CD14-positive monocyte (primary cell): ENCODE data around the gene ANO7. TPM values are rescaled to one million over a fixed set of nuclear protein-coding genes. Genes with fewer than 3 reads are reported as not detected.

ENCODE experiments used
- DNase-seq, 3 donors: peaks; one replicate each; pipeline ENCODE4 v3.0.0-alpha.2; 2011 to 2022
- H2AFZ ChIP-seq: 2 replicates; pipeline ENCODE4 v1.6.0; 2012; ENCODE audit warnings: mild to moderate bottlenecking, low read depth, low read length, inconsistent platforms; ENCODE audit not compliant: insufficient read depth, poor library complexity, severe bottlenecking
- H3K27ac ChIP-seq, 2 donors: 1 replicate in 1 of 2; 2 replicates in 1 of 2; pipeline ENCODE4 v1.5.1; 2012 to 2013; ENCODE audit warnings: low read length in 2 of 2, control low read depth in 1 of 2, inconsistent platforms in 1 of 2, low read depth in 1 of 2, mild to moderate bottlenecking in 1 of 2
- H3K27me3 ChIP-seq, 2 donors: one replicate each; pipeline versions ENCODE4 v1.6.0 to v1.6.1; 2011 to 2013; ENCODE audit warnings: low read length in 2 of 2; ENCODE audit not compliant: control insufficient read depth in 2 of 2, insufficient read depth in 2 of 2
- H3K36me3 ChIP-seq, 2 donors: replicated peaks in 1 of 2; 1 replicate in 1 of 2; 2 replicates in 1 of 2; pipeline versions ENCODE4 v1.5.1 to v1.6.1; 2012 to 2013; ENCODE audit warnings: low read length in 2 of 2, control low read depth in 1 of 2, inconsistent platforms in 1 of 2, mild to moderate bottlenecking in 1 of 2; ENCODE audit not compliant: insufficient read depth in 2 of 2, control insufficient read depth in 1 of 2
- H3K4me1 ChIP-seq, 2 donors: 1 replicate in 1 of 2; 2 replicates in 1 of 2; pipeline versions ENCODE4 v1.5.1 to v1.6.1; 2012 to 2013; ENCODE audit warnings: low read length in 2 of 2, control low read depth in 1 of 2, inconsistent platforms in 1 of 2, mild to moderate bottlenecking in 1 of 2, moderate library complexity in 1 of 2; ENCODE audit not compliant: insufficient read depth in 2 of 2, control insufficient read depth in 1 of 2
- H3K4me2 ChIP-seq: replicated peaks from 2 replicates; pipeline ENCODE3; 2012; ENCODE audit warnings: low read length, moderate library complexity, mild to moderate bottlenecking; ENCODE audit not compliant: poor library complexity, severe bottlenecking; ENCODE audit errors: extremely low read depth
- H3K4me3 ChIP-seq, 3 experiments: fragments of 200-600 bp in 1 of 3; sonication (generic) in 1 of 3; replicated peaks in 1 of 3; 1 replicate in 2 of 3; 2 replicates in 1 of 3; pipeline ENCODE4 v1.5.1; 2011 to 2013; ENCODE audit warnings: low read length in 3 of 3, mild to moderate bottlenecking in 3 of 3, control low read depth in 2 of 3, low read depth in 2 of 3, inconsistent platforms in 1 of 3, moderate library complexity in 1 of 3
- H3K79me2 ChIP-seq: 2 replicates; pipeline ENCODE4 v1.6.0; 2012; ENCODE audit warnings: mild to moderate bottlenecking, control low read depth, inconsistent platforms, low read length, moderate library complexity; ENCODE audit not compliant: insufficient read depth
- H3K9ac ChIP-seq: 2 replicates; pipeline ENCODE4 v1.6.0; 2017; ENCODE audit warnings: low read length, mild to moderate bottlenecking; ENCODE audit not compliant: insufficient read depth, poor library complexity, severe bottlenecking
- H3K9me3 ChIP-seq, 2 donors: replicated peaks in 1 of 2; 1 replicate in 1 of 2; 2 replicates in 1 of 2; pipeline versions ENCODE4 v1.5.1 to v1.6.1; 2012 to 2013; ENCODE audit warnings: low read length in 2 of 2, control low read depth in 1 of 2; ENCODE audit not compliant: control insufficient read depth in 1 of 2, insufficient read depth in 1 of 2
- H4K20me1 ChIP-seq: 2 replicates; pipeline ENCODE4 v1.6.0; 2012; ENCODE audit warnings: mild to moderate bottlenecking, low read length, control low read depth, moderate library complexity; ENCODE audit not compliant: insufficient read depth
- H3K27ac Mint-ChIP-seq, 7 donors: one replicate each; pipeline ENCODE4 v1.8.0; 2020; ENCODE audit warnings: mild to moderate bottlenecking in 7 of 7, mixed read lengths in 7 of 7, moderate library complexity in 6 of 7, inconsistent platforms in 2 of 7
- H3K27me3 Mint-ChIP-seq, 3 donors: one replicate each; pipeline ENCODE4 v1.8.0; 2021 to 2022; ENCODE audit warnings: low read depth in 3 of 3, mild to moderate bottlenecking in 3 of 3, mixed read lengths in 3 of 3, moderate library complexity in 3 of 3, inconsistent platforms in 1 of 3
- H3K36me3 Mint-ChIP-seq, 2 donors: one replicate each; pipeline ENCODE4 v1.8.0; 2020; ENCODE audit warnings: mixed read lengths in 2 of 2, inconsistent platforms in 1 of 2, mild to moderate bottlenecking in 1 of 2
- H3K4me1 Mint-ChIP-seq: one replicate; pipeline ENCODE4 v1.8.0; 2020; ENCODE audit warnings: mild to moderate bottlenecking, mixed read lengths
- H3K4me3 Mint-ChIP-seq, 2 donors: one replicate each; pipeline ENCODE4 v1.8.0; 2020; ENCODE audit warnings: mild to moderate bottlenecking in 2 of 2, mixed read lengths in 2 of 2, moderate library complexity in 1 of 2
- H3K9me3 Mint-ChIP-seq, 7 donors: one replicate each; pipeline ENCODE4 v1.8.0; 2020 to 2022; ENCODE audit warnings: mixed read lengths in 7 of 7, mild to moderate bottlenecking in 6 of 7, moderate library complexity in 6 of 7, inconsistent platforms in 2 of 7
- CTCF ChIP-seq: fragments of 200-600 bp; IDR thresholded peaks from one replicate; pipeline ENCODE4 v1.8.0; 2022; ENCODE audit warnings: antibody characterized with exemption, mild to moderate bottlenecking
- WGBS: methylation state at CpG from one replicate; pipeline ENCODE4 v1.1.5; 2013; ENCODE audit warnings: missing lambda C conversion rate; ENCODE audit not compliant: insufficient coverage; 5-methylcytosine and 5-hydroxymethylcytosine counted together
- intact Hi-C, 2 donors: fragments of 100-400 bp; cut with micrococcal nuclease; formaldehyde crosslinking; loops; one replicate each; pipeline versions ENCODE4 v1.15.0 to v1.15.1; 2023
- polyA plus RNA-seq, 3 donors: library from polyadenylated mRNA; depleted of rRNA in 1 of 3; unstranded in 2 of 3; stranded (reverse) in 1 of 3; fragments of 300-500 nt in 2 of 3; fragments of >200 nt in 1 of 3; fragmentation: Illumina TruSeq in 2 of 3; gene quantifications; 1 replicate in 2 of 3; 2 replicates in 1 of 3; pipeline ENCODE4 v1.2.3, GENCODE V29; 2012 to 2021

ANO7 gene
- polyA plus RNA-seq, 3 donors = 0.03 TPM; not detected in 2

GRCh38 chr2:241178961-241179360 is 9.5 kb upstream of the ANO7 start:
- no peak overlapping the region for H3K27ac Mint-ChIP-seq
- intact Hi-C loops = no loop called here

GRCh38 chr2:241179899-241180298 is 8.6 kb upstream of the ANO7 start:
- Mint-ChIP-seq H3K4me1 (no peaks in the 10 kb centered on the region), H3K9me3 (peaks cover 0 to 3% (median 1%) of the 10 kb centered on the region in 7 donors), H3K36me3 (peaks cover 66 to 86% of the 10 kb centered on the region in 2 donors), H3K4me3 (no peak overlapping the region), H3K27ac (no peak overlapping the region), H3K27me3 (no peaks in the 10 kb centered on the region)
- no peaks in the 10 kb centered on the region for H3K79me2 ChIP-seq
- H3K36me3 ChIP-seq = peaks cover 48 to 81% of the 10 kb centered on the region in 2 donors
- no peaks in the 10 kb centered on the region for H4K20me1 ChIP-seq
- H3K4me1 ChIP-seq = no peaks in the 10 kb centered on the region
- no peak overlapping the region for H2AFZ ChIP-seq
- no peak overlapping the region for H3K27ac ChIP-seq
- DNase-seq = no peak
- no peak overlapping the region for H3K4me3 ChIP-seq
- intact Hi-C loops = no loop called here
- no peaks in the 10 kb centered on the region for H3K27me3 ChIP-seq
- H3K4me2 ChIP-seq = no peak overlapping the region
- H3K9ac ChIP-seq = no peak overlapping the region
- no CpG with 5 or more reads among the region's 4 CpGs for WGBS
- TF ChIP-seq CTCF = no peak
- H3K9me3 ChIP-seq = no peaks in the 10 kb centered on the region

More at GRCh38 chr2:241178961-241179360, 9.5 kb upstream of the ANO7 start:
- H3K9me3 ChIP-seq = no peaks in the 10 kb centered on the region
- no peak for TF ChIP-seq CTCF
- no peaks in the 10 kb centered on the region for H3K27me3 ChIP-seq
- no peaks in the 10 kb centered on the region for H3K79me2 ChIP-seq
- no peaks in the 10 kb centered on the region for H3K4me1 ChIP-seq
- peaks cover 53 to 87% of the 10 kb centered on the region in 2 donors for H3K36me3 ChIP-seq
- H4K20me1 ChIP-seq = no peaks in the 10 kb centered on the region
- Mint-ChIP-seq H3K9me3 (peaks cover 0 to 3% (median 0%) of the 10 kb centered on the region in 7 donors), H3K27me3 (peaks cover 0 to 3% (median 1%) of the 10 kb centered on the region in 3 donors), H3K4me3 (no peak overlapping the region), H3K4me1 (no peaks in the 10 kb centered on the region), H3K36me3 (peaks cover 72 to 93% of the 10 kb centered on the region in 2 donors)
- no peak for DNase-seq
- no peak overlapping the region for H2AFZ ChIP-seq
- no peak overlapping the region for H3K4me2 ChIP-seq
- H3K9ac ChIP-seq = no peak overlapping the region
- WGBS = 100% methylated on average over 4 of the region's 4 CpGs
- no peak overlapping the region for H3K4me3 ChIP-seq
- no peak overlapping the region for H3K27ac ChIP-seq
